ENCODE data around the gene ZFP91. TPM values are rescaled to one million over a fixed set of nuclear protein-coding genes. Genes with fewer than 3 reads are reported as not detected.

ZFP91 gene
- total and polyA plus RNA-seq, 2 donors (not counting 3 experiments of a cell fraction or from before 2014, with no cell fraction given): 20.2 to 52.0 TPM

GRCh38 chr11:58597486-58598144, 18.8 kb downstream of the ZFP91 start:
- Histone ChIP-seq H3K9me1 (replicated peaks; ENCODE audit: control insufficient read depth, extremely low read depth, insufficient read depth, low read length) (no peaks in the 10 kb centered on the region), H3K4me2 (ENCODE audit: insufficient read depth, low read length) (no peak overlapping the region), H4K20me1 (replicated peaks; ENCODE audit: control insufficient read depth, extremely low read depth, insufficient read depth, low read length) (peaks cover 4% of the 10 kb centered on the region), H3K79me2 (ENCODE audit: control insufficient read depth, insufficient read depth, low read length) (peaks cover 92% of the 10 kb centered on the region), H3K9ac (replicated peaks; ENCODE audit: extremely low read depth, insufficient read depth, low read length) (no peak overlapping the region), H3K4me3 (replicated peaks in 1 of 3; ENCODE audit: insufficient read depth in 1 of 3, low read depth in 1 of 3, low read length in 3 of 3) (no peak overlapping the region), H2AFZ (ENCODE audit: low read depth, low read length) (no peak overlapping the region), H3K4me1 (ENCODE audit: control insufficient read depth, extremely low read depth, insufficient read depth, low read length) (no peaks in the 10 kb centered on the region), H3K27me3 (ENCODE audit: control insufficient read depth in 2 of 2, insufficient read depth in 2 of 2, low read length in 2 of 2) (no peaks in the 10 kb centered on the region), H3K9me3 (replicated peaks; ENCODE audit: control insufficient read depth, insufficient read depth, low read length) (no peaks in the 10 kb centered on the region), H3K27ac (ENCODE audit: insufficient read depth, low read depth, low read length) (no peak overlapping the region), H3K36me3 (ENCODE audit: control insufficient read depth in 2 of 2, extremely low read depth in 1 of 2, insufficient read depth in 2 of 2, low read length in 2 of 2) (no peaks in the 10 kb centered on the region)
- TF ChIP-seq MAX (IDR thresholded peaks at IDR 0.05; ENCODE audit: insufficient read depth, insufficient read length) (no peak), MYC (IDR thresholded peaks at IDR 0.05; ENCODE audit: low read depth, low read length) (no peak), FOS (IDR thresholded peaks at IDR 0.05; ENCODE audit: borderline replicate concordance, insufficient read depth, low read length) (no peak), JUN (IDR thresholded peaks at IDR 0.05; ENCODE audit: borderline replicate concordance, insufficient read depth, insufficient read length, low read depth) (no peak), POLR2AphosphoS5 (IDR thresholded peaks at IDR 0.05; ENCODE audit: insufficient read depth, low read depth, low read length) (no peak), EZH2 (IDR thresholded peaks at IDR 0.05; ENCODE audit: borderline replicate concordance, low read depth, low read length, severe bottlenecking) (no peak), POLR2A (IDR thresholded peaks at IDR 0.05; ENCODE audit: low read depth, low read length) (no peak)
- TF ChIP-seq, protein P1, sequence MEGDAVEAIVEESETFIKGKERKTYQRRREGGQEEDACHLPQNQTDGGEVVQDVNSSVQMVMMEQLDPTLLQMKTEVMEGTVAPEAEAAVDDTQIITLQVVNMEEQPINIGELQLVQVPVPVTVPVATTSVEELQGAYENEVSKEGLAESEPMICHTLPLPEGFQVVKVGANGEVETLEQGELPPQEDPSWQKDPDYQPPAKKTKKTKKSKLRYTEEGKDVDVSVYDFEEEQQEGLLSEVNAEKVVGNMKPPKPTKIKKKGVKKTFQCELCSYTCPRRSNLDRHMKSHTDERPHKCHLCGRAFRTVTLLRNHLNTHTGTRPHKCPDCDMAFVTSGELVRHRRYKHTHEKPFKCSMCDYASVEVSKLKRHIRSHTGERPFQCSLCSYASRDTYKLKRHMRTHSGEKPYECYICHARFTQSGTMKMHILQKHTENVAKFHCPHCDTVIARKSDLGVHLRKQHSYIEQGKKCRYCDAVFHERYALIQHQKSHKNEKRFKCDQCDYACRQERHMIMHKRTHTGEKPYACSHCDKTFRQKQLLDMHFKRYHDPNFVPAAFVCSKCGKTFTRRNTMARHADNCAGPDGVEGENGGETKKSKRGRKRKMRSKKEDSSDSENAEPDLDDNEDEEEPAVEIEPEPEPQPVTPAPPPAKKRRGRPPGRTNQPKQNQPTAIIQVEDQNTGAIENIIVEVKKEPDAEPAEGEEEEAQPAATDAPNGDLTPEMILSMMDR (IDR thresholded peaks at IDR 0.05; ENCODE audit: extremely low read depth in 1 of 2, insufficient read depth in 1 of 2, low read depth in 1 of 2, low read length in 2 of 2): no peak
- ChIA-PET POLR2A (no interaction called here), CTCF (interaction anchor here (1.0 to 2.7 kb wide), 5 partner anchors 9 to 30 kb away, joined by 3 to 11 read pairs (median 4); no protein-coding TSS in a partner anchor)
- FAIRE-seq: no peak
- dilution Hi-C loops (cut with MboI; ENCODE audit: extremely low pct_ligation_motif_present, low sequenced_read_pairs): no loop called here
- no peak for DNase-seq (ENCODE audit: low read depth, low spot score)
- BruUV-seq (replicated peaks): no TSS peak
- intact Hi-C loops (cut with micrococcal nuclease): no loop called here

Measured in endothelial cell of umbilical vein (primary cell).